ENCODE measurements around the gene ZNF407.
"Not testable (repeated sequence)": the region's sequence is repeated elsewhere in the genome, so short reads cannot be mapped to it uniquely, and the experiment has no call there.

ZNF407 gene

DNA sequence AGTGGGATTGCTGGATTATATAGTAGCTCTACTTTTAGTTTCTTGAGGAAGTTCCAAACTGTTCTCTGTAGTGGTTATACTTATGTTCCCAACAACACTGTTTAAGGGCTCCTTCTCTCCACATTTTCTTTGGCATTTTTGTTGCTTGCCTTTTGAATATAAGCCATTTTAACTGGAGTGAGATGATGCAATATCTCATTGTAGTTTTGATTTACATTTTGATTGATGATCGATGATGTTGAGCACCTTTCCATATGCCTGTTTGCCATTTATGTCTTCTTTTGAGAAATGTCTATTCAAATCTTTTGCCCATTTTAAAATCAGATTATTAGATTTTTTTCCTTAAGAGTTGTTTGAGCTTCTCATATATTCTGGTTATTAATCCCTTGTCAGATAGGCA, 368.0 kb downstream of the ZNF407 start:
- no peak for DNase-seq (ENCODE audit: low read depth in 3 of 3)

DNA sequence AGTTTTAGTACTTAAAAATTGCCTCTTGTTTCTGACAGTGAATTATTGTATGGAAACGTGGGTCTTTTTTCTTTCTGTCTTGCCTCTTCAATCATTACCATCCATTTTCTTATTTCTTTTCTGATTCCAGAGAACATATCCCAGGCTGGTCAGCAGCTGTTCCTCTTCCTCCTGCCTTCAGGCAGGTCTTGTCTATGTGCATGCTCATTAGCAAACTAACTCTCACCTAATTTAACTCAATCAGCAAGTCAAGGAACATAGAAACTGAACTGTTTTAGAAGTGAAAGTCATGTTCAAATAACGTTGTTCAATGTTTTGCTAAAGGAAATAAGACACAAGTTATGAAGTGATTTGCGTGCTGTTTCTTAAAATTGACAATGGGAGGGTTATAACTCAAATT, 369.8 kb downstream of the ZNF407 start:
- DNase-seq (ENCODE audit: low read depth in 3 of 3): no peak

DNA sequence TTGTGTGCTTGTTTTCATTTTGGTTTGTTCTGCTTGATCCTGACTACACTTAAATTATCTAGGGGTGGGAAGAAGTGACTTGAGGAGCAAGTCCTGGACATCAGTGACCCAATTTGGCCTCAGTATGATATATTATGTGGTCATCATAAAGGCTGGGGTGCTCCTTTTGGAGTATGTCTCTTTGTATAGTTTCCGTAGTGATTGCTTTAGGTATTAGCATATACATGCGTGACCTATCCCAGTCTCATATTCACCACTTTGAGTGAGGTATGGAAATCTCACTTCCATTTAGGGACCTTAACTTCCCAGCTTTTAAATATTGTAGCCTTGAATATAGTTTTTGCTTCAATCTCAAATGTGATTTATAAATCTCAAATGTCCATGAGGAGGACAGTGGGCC, 370.3 kb downstream of the ZNF407 start:
- DNase-seq (ENCODE audit: low read depth in 3 of 3): no peak

DNA sequence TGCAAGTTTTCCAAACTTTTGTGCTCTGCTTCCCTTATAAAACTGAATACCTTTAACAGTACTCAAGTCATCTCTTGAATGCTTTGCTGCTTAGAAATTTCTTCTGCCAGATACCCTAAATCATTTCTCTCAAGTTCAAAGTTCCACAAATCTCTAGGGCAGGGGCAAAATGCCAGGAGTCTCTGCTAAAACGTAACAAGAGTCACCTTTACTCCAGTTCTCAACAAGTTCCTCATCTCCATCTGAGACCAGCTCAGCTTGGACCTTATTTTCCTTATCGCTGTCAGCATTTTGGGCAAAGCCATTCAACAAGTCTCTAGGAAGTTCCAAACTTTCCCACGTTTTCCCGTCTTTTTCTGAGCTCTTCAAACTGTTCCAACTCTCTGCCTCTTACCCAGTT, 373.7 kb downstream of the ZNF407 start:
- DNase-seq (ENCODE audit: low read depth in 3 of 3): not testable (repeated sequence)

DNA sequence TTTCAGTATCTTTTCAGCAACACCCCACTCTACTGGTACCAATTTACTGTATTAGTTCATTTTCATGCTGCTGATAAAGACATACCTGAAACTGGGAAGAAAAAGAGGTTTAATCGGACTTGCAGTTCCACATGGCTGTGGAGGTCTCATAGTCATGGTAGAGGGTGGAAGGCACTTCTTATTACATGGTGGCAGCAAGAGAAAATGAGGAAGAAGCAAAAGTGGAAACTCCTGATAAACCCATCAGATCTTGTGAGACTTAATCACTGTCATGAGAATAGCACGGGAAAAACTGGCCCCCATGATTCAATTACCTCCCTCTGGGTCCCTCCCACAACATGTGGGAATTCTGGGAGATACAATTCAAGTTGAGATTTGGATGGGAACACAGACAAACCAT, 374.1 kb downstream of the ZNF407 start:
- DNase-seq (ENCODE audit: low read depth in 3 of 3): not testable (repeated sequence)

DNA sequence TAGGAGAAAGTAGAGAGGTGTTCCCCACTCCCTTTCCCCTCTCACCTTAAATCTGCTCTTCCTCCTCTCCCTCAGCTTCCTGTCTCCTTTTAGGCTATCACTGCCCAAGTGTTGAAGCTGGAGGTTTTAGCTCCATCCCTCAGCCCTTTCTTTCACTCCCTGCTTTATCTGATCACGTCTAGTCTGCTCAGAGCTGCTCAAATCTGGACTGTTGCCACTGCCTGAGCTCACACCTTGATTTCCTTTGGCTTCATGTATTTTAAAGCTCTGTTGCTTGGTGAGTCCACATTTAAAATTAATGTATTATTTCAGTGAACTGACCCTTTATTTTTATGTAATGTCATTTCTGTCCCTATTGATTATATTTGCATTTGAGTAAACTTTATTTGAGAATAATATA, 374.7 kb downstream of the ZNF407 start:
- DNase-seq (ENCODE audit: low read depth in 3 of 3): no peak

DNA sequence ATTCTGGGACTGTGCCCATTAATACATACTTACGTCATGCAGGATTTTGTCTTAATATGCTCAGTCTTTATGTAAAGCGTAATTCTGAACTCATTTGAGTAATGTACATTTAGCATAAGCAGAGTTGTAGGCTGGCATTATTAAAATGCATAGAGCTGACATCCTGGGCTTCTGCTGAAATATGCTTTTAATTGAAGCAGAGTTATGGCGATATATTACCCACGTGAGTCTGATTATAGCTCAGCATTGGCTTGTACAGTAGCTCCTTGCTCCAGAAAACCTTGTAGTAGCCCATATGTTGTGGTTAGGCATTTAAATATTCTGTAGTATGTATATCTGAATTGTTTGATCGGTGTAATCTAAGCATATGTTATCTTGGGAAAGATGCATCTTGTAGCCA, 377.3 kb downstream of the ZNF407 start:
- no peak for DNase-seq (ENCODE audit: low read depth in 3 of 3)

DNA sequence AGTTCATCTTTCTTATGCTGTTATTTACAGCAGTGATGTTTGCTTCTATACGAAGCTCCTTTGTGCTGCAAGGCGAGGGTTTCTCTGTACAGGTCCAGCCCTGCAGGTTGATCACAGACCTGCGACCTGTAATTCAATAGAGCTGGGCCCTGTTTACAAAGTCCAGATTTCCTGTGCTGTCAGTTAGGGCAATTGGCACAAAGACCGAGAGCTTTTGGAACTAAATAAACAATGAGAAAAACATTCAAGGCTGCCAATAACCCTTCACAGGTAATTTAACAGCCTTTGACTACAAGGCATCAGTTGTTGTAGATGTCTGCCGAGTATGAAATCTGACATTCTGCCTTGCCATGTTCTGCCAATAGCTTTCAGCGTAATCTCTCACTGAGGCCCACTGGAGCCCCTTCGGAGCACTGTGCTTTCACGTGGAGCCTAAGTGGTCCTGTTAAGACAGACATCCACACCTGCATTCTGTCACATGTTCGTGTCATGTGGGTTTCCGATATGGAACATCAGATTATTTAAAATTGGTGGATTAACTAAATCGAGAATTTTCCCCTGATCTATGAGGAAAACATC, 378.8 kb downstream of the ZNF407 start:
- DNase-seq (ENCODE audit: low read depth in 3 of 3): no peak

DNA sequence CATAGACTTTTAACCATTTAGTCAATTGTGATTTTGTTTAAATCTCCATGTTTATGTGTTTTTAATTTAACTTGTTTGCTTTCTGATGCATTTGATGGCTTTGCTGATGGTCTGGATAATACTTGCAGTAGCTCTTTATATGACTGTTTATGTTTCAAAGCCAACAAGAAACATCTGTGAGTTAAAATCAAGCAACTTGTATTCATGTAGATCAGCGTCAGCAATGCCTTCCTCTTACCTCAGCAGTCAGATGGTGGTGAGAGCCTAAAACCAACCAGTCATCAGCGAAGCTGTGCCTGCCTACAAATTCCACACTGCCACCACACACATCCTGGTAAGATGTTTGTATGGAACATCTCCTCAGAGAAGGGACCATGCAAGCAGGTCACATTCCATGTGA, 379.4 kb downstream of the ZNF407 start:
- no peak for DNase-seq (ENCODE audit: low read depth in 3 of 3)

DNA sequence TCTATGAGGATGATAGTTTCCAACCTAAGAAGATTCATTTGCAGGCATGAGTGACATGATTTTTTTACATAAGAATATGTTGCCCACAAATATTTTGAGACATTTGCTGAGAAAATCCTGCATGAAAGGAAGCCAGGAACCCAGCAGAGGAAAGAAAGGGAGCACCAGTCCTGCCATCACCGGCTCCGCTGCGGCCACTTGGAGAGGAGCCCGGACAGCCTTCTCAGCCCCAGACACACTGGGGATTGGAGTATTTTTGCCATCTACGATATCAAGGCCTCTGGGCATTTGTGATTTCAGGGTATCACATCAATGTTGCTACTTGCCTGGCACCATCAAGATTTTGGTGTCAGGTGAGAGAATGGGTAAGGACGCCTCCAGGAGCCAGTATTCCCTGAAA, 383.0 kb downstream of the ZNF407 start:
- no peak for DNase-seq (ENCODE audit: low read depth in 3 of 3)

DNA sequence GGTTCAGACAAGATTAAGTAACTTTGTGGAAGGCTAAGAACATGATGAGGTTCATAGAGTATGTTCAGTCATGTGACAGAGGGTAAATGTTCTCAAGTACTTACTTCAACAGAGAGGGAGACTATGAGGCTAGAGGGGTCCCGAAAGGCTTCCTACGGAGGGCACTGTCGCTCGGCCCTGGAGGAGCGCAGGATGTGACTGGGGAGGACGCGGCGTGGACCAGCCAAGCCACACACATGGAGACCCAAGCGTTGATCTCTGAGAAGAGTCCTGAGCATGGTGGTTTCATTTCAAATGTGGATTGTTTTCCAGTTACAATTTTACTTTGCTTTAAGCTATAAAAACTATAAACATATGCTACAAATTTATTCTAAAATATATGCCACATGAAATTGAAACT, 383.8 kb downstream of the ZNF407 start:
- DNase-seq (ENCODE audit: low read depth in 3 of 3): no peak

DNA sequence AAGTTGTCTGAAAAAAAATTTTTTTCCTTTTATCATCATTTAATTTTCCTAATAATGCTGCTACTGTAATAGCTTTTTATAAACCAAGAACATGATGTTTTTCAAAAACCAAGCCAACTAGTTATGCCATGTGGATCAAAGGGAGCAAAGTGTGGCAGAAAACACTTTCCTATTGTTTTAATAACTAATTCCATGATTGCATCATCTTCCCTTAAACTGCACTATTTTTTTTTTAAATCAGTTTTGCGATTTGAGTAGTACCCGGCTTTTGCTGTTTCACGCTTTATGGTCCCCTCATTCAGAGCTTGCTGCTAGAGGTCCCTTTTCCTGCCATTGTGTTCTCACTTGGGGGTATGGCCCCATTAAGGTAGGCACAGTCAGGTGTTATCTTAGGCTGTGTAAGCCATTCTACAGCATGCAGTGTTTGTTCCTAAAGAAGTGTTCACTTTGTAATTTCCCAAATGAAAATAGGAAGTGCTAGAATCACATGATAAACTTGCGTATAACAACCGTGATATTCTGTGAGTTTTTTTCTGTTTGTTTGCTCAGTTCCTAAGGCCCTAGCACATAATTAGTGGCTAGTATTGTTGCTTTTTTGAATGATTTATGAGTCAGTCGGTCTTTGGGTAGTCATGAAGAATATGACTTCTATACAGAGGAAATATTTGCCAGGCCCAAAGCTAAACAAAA, 385.4 kb downstream of the ZNF407 start:
- DNase-seq (ENCODE audit: low read depth in 3 of 3): no peak

DNA sequence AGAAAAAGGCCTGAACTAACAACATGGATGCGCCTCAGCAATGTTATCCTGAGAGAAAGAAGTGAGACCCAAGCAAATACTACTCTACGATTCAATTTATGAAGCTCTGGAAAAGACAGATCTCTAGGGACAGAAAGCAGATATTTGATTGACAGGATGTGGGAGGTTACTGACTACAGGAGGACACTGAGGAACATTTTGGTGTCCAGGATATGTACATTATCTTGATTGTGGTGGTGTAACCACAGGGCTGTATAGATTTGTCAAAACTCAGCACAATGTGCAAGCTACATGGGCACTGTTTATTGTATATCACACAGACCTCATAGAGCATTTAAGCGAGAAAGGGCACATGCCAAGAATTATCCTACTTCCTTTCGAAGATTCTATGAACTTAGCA, 391.5 kb downstream of the ZNF407 start:
- no peak for DNase-seq (ENCODE audit: low read depth in 3 of 3)

DNA sequence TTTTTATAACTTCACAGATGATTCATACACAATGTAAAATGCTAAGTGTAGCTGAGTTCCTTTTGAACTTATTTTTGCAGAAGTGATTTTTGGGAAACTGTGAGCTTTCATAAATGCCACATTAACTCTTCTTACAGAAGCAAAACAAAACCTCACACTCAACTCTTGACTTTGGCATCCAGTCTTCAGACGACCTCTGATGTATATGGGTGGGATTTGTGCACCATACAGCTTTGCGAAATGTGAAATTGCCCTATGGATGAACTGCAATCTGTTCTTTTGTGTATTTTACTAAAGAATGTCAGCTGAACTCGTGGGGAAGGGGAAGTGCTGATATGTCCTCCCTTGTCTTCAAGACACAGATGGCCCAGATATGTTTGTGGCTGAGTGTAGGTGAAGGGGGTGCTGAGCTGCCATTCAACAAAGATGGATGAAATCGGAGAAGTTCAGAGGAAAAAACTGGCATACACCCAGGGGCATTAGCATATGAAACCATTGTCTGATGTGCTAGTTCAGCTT, 393.0 kb downstream of the ZNF407 start:
- DNase-seq (ENCODE audit: low read depth in 3 of 3): no peak

DNA sequence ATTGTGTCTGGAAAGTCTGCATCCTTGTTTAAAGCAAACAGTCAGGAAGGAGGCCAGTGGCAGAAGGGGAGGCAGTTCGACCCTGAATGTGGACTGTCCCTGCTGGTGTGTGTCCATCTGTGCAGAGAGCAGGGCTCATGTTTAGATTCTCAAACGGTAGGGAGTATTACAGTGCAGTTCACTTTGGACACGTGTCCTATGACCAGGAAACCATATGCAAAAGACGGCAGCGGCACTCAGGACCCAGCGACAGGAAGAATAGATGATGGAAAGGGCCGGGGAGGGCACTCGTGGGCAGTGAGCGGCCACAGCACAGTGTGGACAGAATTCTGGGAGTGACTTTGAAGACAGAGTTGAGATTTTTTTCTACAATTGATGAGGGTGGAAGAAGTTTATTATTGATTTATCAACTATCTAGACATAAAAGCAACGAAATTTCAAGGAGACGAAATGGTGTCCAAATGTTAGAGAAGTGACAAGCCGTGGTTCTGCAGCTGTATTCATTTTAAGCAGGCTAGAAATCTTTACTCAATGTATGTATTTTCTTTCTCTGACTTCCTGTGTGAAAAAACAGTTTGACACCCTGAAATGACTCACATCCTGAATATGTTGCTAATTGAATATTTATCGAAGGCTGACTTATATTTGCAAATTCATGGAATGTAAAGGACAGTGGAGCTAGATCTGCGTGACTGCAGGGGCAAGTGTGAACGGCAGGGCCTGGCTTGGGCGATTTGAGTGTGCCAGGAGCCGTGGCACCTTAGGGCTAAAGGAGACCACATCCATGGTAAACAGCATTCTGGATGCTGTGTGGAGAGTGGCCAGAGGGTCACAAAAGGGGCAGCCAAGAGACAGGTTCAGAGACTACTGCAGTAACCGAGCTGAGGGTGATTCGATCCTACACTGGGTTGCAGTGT, 397.1 kb downstream of the ZNF407 start:
- no peak for DNase-seq (ENCODE audit: low read depth in 3 of 3)

DNA sequence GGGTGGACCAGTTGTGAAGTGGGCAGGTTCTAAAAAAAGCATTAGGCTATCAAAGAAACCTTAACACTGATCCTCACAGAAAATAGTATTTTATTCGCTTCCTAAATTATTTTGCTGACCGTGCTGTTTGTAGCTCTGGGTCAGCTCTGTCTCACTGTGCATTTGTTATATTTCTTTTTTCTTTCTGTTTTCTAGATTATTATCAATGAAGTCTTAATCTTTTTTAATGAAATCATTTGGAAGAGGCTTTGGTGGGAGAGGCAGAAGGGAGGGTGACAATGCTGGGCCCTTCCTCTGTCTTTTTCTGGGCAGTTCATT, 397.7 kb downstream of the ZNF407 start:
- no peak for DNase-seq (ENCODE audit: low read depth in 3 of 3)

DNA sequence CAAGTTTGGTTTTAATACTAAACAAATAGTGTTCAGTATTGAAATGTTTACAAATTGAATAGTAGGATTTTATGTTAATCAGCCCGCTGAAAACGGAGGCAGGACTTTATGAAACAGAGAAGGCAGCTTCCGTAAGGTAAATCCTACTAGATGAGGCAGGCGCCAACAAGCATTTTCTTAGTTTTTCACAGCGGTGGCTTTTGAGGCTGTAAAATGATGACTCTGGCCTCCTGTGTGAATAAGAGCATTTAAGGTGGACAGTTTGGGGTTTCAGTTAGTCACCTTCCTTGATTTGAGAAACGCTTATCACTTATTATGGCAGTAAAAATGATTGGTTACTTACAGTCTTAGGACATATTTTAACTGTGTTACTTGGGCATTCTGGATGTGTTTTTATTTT, 398.4 kb downstream of the ZNF407 start:
- DNase-seq (ENCODE audit: low read depth in 3 of 3): no peak

DNA sequence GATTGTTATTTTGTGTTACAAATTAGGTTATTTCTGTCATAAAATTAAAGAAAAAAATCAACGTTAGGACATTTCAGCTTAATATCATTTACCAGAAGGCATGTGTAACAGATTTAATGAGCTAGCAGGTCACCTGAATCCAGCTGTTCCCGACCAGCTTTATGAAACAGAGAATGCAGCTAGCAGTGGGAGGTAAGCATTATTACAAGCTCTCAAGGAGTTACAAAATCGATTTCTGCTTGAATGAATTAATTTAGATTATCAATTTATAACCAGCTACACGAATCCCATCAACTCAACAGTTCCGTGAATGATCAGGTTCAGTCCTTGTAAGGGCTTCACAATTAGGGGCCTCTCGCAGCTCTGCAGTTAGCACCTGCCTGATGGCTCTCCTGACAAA, 399.3 kb downstream of the ZNF407 start:
- no peak for DNase-seq (ENCODE audit: low read depth in 3 of 3)

DNA sequence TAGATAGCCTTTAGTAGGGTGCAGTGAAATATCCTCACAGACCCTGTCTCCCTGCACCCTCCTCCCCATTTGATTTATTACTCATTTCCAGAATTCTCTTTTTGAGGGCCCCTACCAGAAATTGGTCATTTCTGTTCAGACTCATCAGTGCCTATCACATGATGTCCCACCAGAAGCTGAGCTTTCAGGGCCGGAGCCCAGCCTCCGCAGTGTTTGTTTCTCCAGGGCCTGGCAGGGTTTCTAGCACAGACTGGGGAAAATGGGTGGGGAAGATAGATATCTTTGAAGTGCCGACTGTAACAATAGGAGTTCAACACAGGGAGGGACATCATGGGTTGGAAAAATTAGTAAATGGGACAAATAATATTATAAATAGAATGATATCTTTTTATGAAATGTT, 403.2 kb downstream of the ZNF407 start:
- DNase-seq (ENCODE audit: low read depth in 3 of 3): no peak

DNA sequence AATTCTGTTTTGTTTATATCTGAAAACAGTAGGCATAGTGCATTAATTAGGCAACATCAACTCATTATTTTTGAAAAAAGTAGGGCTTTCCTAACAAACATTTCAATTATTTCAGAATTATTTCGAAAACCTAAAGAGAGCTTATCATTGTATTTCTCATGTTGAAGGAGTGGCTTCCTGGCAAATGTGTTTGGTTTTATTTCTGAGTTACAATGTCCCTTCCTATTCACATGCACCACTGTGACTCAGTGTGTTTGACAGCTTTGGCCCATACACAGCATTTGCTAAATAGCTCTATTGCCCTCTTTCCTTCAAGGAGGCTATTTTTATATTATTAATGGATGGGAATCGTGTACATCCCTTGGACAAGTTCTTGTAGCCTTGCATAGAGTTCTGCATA, 405.4 kb downstream of the ZNF407 start:
- DNase-seq (ENCODE audit: low read depth in 3 of 3): no peak

DNA sequence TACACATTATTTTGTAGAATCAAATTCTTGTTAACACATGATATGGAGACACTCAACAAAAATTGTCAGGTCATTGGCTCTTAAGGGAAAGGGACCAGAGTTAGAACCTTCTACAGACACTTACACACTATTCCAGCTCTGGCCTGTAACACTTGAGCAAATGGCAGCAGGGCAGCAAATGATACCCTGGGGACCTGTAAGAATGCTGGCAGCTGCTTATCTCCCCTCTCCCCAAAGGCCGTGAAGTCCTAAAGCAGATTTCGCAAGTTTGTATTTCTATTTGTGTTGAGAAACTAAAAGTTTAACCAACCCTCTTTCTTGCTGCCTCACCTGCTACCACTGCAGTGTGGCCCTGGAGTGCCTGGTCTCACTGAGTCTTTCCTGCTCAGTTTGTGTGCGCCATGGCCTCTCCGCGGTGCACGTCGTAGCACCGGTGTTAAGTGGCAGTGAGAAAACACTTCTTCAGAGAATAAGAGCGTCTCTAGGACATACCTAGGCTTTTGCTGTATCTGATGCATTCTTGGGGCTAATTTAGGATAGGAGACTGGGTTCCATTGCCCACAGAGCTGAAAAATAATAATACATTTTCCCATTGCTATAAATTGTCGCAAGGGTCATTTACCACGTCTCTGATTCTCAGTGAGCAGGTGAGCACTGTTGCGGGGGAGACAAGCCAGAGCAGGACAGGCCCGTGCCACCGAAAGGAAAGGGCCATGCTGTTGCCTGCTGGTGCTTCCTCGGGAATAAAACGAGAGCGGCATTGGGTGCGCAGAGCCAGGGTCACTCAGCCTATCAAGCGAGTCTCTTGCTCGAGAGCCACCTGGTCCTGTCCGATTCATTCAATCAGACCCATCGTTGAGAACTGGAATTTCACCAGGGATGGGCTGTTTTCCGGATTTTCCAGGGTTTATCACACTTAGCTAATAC, 406.4 kb downstream of the ZNF407 start:
- no peak for DNase-seq (ENCODE audit: low read depth in 3 of 3)

DNA sequence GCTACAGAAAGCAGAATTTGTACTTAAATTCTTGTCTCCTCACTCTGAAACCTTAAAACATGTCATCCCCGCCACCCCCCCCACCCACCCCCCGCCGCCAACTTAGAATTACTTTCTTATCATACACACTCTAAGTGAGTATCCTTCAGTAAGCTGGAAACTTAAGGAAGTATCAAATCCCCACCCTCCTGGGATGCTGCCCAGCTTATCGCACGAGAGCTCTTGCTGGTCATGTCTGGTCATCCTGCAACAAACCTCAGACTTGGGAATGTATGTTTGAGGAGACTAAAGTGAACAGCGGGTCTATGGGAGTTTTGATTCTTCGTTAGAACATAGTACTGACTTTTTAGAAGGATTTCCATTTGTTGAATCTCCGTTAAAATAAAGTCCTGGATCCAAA, 408.0 kb downstream of the ZNF407 start:
- no peak for DNase-seq (ENCODE audit: low read depth in 3 of 3)
